Osteoblast (primary cell): Measurements from ENCODE around the gene WDR91. TPM values are rescaled to one million over a fixed set of nuclear protein-coding genes. Genes with fewer than 3 reads are reported as not detected.

Source experiments
- DNase-seq: peaks from one replicate; pipeline ENCODE4 v3.0.0; 2011; ENCODE audit warnings: low spot score, mixed read lengths; ENCODE audit not compliant: insufficient read length; ENCODE audit errors: missing footprints
- H2AFZ ChIP-seq: 2 replicates; pipeline ENCODE4 v1.6.0; 2011; ENCODE audit warnings: mild to moderate bottlenecking, low read length
- H3K27ac ChIP-seq: 2 replicates; pipeline ENCODE4 v1.5.1; 2011; ENCODE audit warnings: mild to moderate bottlenecking, low read depth, low read length, moderate library complexity
- H3K27me3 ChIP-seq: 2 replicates; pipeline ENCODE4 v1.6.0; 2012; ENCODE audit warnings: mild to moderate bottlenecking, control low read depth, inconsistent platforms, low read length, moderate library complexity; ENCODE audit not compliant: insufficient read depth
- H3K36me3 ChIP-seq: 2 replicates; pipeline ENCODE4 v1.5.1; 2011; ENCODE audit warnings: mild to moderate bottlenecking, low read length, control low read depth, moderate library complexity; ENCODE audit not compliant: insufficient read depth
- H3K4me1 ChIP-seq: 2 replicates; pipeline ENCODE4 v1.5.1; 2011; ENCODE audit warnings: mild to moderate bottlenecking, low read length, control low read depth, moderate library complexity; ENCODE audit not compliant: insufficient read depth
- H3K4me2 ChIP-seq: 2 replicates; pipeline ENCODE4 v1.6.0; 2011; ENCODE audit warnings: mild to moderate bottlenecking, low read length; ENCODE audit not compliant: insufficient read depth
- H3K4me3 ChIP-seq: fragments of 200-600 bp; sonication (generic); 3 replicates; pipeline ENCODE4 v1.5.1; 2012; ENCODE audit warnings: mild to moderate bottlenecking, low read length, inconsistent platforms; ENCODE audit not compliant: insufficient read depth
- H3K79me2 ChIP-seq: 2 replicates; pipeline ENCODE4 v1.6.0; 2012; ENCODE audit warnings: mild to moderate bottlenecking, low read length, control low read depth, inconsistent platforms; ENCODE audit not compliant: insufficient read depth
- H3K9me3 ChIP-seq: 2 replicates; pipeline ENCODE4 v1.5.1; 2011; ENCODE audit warnings: low read depth, low read length, control low read depth
- H4K20me1 ChIP-seq: 2 replicates; pipeline ENCODE4 v1.6.0; 2012; ENCODE audit warnings: mild to moderate bottlenecking, low read length, control low read depth; ENCODE audit not compliant: insufficient read depth
- CTCF ChIP-seq: IDR thresholded peaks from 2 replicates; pipeline ENCODE4 v1.5.1; 2011; ENCODE audit warnings: mild to moderate bottlenecking, low read depth, low read length, moderate library complexity; ENCODE audit errors: extremely low read depth
- total RNA-seq: library from RNA; depleted of rRNA; stranded (reverse); fragments of >200 nt; gene quantifications from 2 replicates; pipeline ENCODE4 v1.2.3, GENCODE V29; 2012

Gene WDR91
- total RNA-seq, 1 donor, result 8.7 TPM

GRCh38 chr7:135170274-135170997 lies 40.9 kb downstream of the WDR91 start, which contains the start of gene CYREN:
CYREN (minus strand) TSS chr7:135170707; CDS start chr7:135168922, 1,785 bp downstream.
- H3K4me3 ChIP-seq, result peak within 1 kb of the TSS; percentile 90
- TF ChIP-seq CTCF, result peak; percentile 56

GRCh38 chr7:135169964-135170273 lies 41.4 kb downstream of the WDR91 start:
- H4K20me1 ChIP-seq, result peaks cover 16% of the 10 kb centered on the region
- H3K36me3 ChIP-seq, result peaks cover 35% of the 10 kb centered on the region

More at GRCh38 chr7:135170274-135170997, 40.9 kb downstream of the WDR91 start, which contains the start of gene CYREN:
- no peaks in the 10 kb centered on the region for H3K27me3 ChIP-seq
- peaks cover 16% of the 10 kb centered on the region for H4K20me1 ChIP-seq
- no peaks in the 10 kb centered on the region for H3K9me3 ChIP-seq
- peaks cover 28% of the 10 kb centered on the region for H3K79me2 ChIP-seq
- peak; percentile 99 for DNase-seq
- H3K4me1 ChIP-seq, result peaks cover 24% of the 10 kb centered on the region
- H3K4me2 ChIP-seq, result peak within 1 kb of the TSS; percentile 88
- H3K27ac ChIP-seq, result peak within 1 kb of the TSS; percentile 89
- peaks cover 31% of the 10 kb centered on the region for H3K36me3 ChIP-seq
- H2AFZ ChIP-seq, result peak within 1 kb of the TSS; percentile 91

GRCh38 chr7:135169141-135169963 lies 42.0 kb downstream of the WDR91 start:
- H3K9me3 ChIP-seq, result no peaks in the 10 kb centered on the region
- H2AFZ ChIP-seq, result peak overlapping the region; percentile 87
- TF ChIP-seq CTCF, result peak; percentile 42
- H3K4me1 ChIP-seq, result peaks cover 24% of the 10 kb centered on the region
- H3K79me2 ChIP-seq, result peaks cover 28% of the 10 kb centered on the region
- DNase-seq, result peak; percentile 92
- H4K20me1 ChIP-seq, result peaks cover 16% of the 10 kb centered on the region
- peak overlapping the region; percentile 89 for H3K27ac ChIP-seq
- peak overlapping the region; percentile 88 for H3K4me2 ChIP-seq
- H3K4me3 ChIP-seq, result peak overlapping the region; percentile 90
- peaks cover 38% of the 10 kb centered on the region for H3K36me3 ChIP-seq
- H3K27me3 ChIP-seq, result no peaks in the 10 kb centered on the region

More at GRCh38 chr7:135169964-135170273, 41.4 kb downstream of the WDR91 start:
- H3K79me2 ChIP-seq, result peaks cover 28% of the 10 kb centered on the region
- H3K4me3 ChIP-seq, result peak overlapping the region; percentile 90
- TF ChIP-seq CTCF, result no peak
- peaks cover 24% of the 10 kb centered on the region for H3K4me1 ChIP-seq
- H3K4me2 ChIP-seq, result peak overlapping the region; percentile 88
- H3K9me3 ChIP-seq, result no peaks in the 10 kb centered on the region
- peak overlapping the region; percentile 89 for H3K27ac ChIP-seq
- H2AFZ ChIP-seq, result peak overlapping the region; percentile 87
- H3K27me3 ChIP-seq, result no peaks in the 10 kb centered on the region
- no peak for DNase-seq
